Hepatocyte (in vitro differentiated cells): ENCODE results near the gene SNX2.
"Not testable (repeated sequence)": the region's sequence is repeated elsewhere in the genome, so short reads cannot be mapped to it uniquely, and the experiment has no call there.

Experiments
- CTCF ChIP-seq: fragments of 200-600 bp; sonication (generic); IDR thresholded peaks from 2 replicates; pipeline ENCODE4 v1.5.1; 2016; ENCODE audit warnings: antibody characterized with exemption, mild to moderate bottlenecking; ENCODE audit not compliant: poor library complexity
- EZH2 ChIP-seq: fragments of 200-600 bp; sonication (generic); IDR thresholded peaks from 2 replicates; pipeline ENCODE4 v1.6.1; 2016; ENCODE audit warnings: antibody characterized with exemption, mild to moderate bottlenecking, borderline replicate concordance
- EZH2phosphoT487 ChIP-seq: fragments of 200-600 bp; sonication (generic); IDR thresholded peaks from one replicate; pipeline ENCODE4 v1.6.1; 2018; ENCODE audit warnings: antibody characterized with exemption, mild to moderate bottlenecking, low read depth, moderate library complexity; ENCODE audit not compliant: unreplicated experiment, severe bottlenecking

DNA sequence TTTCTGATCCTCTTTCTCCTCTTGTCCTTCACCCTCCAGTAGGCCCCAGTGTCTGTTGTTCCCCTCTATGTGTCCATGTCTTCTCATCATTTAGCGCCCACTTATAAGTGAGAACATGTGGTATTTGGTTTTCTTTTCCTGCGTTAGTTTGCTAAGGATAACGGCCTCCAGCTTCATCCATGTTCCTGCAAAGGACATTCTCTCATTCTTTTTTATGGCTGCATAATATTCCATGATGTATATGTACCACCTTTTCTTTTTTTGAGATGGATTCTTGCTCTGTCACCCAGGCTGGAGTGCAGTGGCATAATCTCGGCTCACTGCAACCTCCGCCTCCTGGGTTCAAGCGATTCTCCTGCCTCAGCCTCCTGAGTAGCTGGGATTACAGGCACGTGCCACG lies 82.7 kb downstream of the SNX2 start:
- TF ChIP-seq CTCF, EZH2phosphoT487, EZH2: not testable (repeated sequence)
